GM06990 (cell line): Measurements from ENCODE around the gene EDN2.

ENCODE experiments used
- DNase-seq: peaks from one replicate; pipeline ENCODE4 v3.0.0-alpha.2; 2011; ENCODE audit not compliant: insufficient read length; ENCODE audit errors: extremely low read depth
- H3K27me3 ChIP-seq: replicated peaks from 2 replicates; pipeline ENCODE4 v1.6.0; 2011; ENCODE audit warnings: low read length; ENCODE audit not compliant: control insufficient read depth, insufficient read depth
- H3K36me3 ChIP-seq: 2 replicates; pipeline ENCODE4 v1.5.1; 2011; ENCODE audit warnings: low read length; ENCODE audit not compliant: control insufficient read depth, insufficient read depth
- H3K4me3 ChIP-seq: replicated peaks from 2 replicates; pipeline ENCODE4 v1.5.1; 2011; ENCODE audit warnings: low read depth, mild to moderate bottlenecking, control low read depth, low read length
- TF ChIP-seq, protein P1 (sequence below): IDR thresholded peaks from 2 replicates; pipeline ENCODE4 v1.5.1; 2011; ENCODE audit warnings: low read length, control low read depth, mild to moderate bottlenecking, inconsistent platforms; ENCODE audit not compliant: insufficient read depth, poor library complexity, severe bottlenecking

The EDN2 gene

DNA sequence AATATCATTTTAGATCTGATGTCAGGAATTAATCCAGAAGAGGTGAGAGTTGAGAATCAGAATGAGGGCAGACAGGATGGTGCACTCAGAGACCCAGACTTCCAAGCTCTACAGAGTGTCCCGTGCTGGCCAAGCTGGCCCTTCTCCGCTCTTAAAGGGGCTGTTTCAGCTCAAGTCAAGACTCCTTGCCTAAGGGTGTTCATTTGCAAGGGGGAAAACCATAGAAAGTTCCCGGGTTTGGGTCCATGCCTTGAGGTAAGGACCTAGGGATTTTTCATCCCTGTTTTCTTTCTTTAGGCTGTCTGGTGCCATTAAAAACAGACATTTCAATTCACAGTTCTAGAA, 47.5 kb downstream of the EDN2 start:
- TF ChIP-seq, protein P1, sequence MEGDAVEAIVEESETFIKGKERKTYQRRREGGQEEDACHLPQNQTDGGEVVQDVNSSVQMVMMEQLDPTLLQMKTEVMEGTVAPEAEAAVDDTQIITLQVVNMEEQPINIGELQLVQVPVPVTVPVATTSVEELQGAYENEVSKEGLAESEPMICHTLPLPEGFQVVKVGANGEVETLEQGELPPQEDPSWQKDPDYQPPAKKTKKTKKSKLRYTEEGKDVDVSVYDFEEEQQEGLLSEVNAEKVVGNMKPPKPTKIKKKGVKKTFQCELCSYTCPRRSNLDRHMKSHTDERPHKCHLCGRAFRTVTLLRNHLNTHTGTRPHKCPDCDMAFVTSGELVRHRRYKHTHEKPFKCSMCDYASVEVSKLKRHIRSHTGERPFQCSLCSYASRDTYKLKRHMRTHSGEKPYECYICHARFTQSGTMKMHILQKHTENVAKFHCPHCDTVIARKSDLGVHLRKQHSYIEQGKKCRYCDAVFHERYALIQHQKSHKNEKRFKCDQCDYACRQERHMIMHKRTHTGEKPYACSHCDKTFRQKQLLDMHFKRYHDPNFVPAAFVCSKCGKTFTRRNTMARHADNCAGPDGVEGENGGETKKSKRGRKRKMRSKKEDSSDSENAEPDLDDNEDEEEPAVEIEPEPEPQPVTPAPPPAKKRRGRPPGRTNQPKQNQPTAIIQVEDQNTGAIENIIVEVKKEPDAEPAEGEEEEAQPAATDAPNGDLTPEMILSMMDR = no peak
- Histone ChIP-seq H3K4me3 (no peak overlapping the region), H3K27me3 (no peaks in the 10 kb centered on the region; the same call in 1 of the 2 replicates), H3K36me3 (no peaks in the 10 kb centered on the region)
- no peak for DNase-seq

DNA sequence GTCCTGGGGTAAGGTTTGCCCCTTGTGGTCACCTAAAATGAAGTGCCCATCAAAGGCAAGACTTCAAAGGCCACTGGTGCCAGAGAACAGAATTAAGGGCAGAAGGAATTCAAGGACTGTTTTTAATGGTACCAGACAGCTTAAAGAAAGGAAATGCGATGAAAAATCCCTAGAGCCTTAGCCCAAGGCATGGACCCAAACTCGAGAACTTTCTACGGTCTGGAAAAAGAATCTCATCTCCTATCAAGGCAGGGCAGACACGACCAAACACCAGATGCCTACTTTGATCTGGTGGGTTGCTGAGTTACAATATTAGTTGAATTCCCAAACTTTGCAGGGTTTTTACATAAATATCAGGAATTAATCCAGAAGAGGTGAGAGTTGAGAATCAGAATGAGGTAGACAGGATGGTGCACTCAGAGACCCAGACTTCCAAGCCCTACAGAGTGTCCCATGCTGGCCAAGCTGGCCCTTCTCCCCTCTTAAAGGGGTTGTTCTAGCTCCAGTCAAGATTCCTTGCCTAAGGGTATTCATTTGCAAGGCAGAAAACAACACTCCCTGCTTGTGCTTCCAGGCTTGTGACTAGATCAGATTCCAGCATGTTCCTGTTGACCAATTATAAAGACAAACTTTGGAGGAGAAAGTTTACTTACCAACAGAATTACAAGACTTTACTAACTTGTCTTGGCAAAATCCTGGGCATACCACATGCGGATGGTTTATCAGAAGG, 48.0 kb downstream of the EDN2 start:
- no peak overlapping the region for H3K4me3 ChIP-seq
- no peaks in the 10 kb centered on the region; the same call in 1 of the 2 replicates for H3K27me3 ChIP-seq
- DNase-seq = no peak
- H3K36me3 ChIP-seq = no peaks in the 10 kb centered on the region
- TF ChIP-seq, protein P1 = no peak

DNA sequence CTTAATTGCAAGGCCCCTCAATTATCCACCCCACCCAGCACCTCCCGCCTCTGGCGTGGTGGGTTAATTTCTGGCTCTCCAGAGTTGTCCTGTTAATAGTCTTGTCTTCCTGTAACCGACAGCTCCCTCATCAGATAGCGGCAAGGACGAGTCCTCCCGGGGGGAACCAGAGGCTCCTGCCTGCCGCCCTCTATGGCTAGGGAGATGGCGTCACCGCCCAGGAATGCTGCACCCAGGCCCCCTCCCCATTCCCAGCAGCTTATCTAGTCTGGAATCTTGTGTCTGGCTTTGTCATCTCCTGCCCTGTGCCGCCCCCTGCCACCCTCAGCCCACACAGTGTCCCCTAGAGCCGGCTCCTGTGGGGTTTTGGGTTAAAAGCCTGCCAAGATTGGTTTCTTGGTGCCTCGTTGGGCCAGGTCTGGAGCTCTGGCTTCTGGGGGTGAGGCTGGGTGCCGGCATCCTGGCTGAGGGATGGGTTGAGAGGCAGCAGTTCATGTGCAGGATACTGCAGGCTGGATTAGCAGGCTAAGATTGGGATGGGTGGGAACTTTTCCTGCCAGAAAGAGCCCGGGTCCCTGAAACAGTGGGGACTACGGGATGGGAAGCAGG, 48.8 kb downstream of the EDN2 start:
- no peak overlapping the region for H3K4me3 ChIP-seq
- no peak for DNase-seq

GRCh38 chr1:41434748-41435449, 49.6 kb downstream of the EDN2 start:
- TF ChIP-seq, protein P1 = no peak
- Histone ChIP-seq H3K4me3 (no peak overlapping the region), H3K36me3 (no peaks in the 10 kb centered on the region), H3K27me3 (no peaks in the 10 kb centered on the region; the same call in none of the 2 replicates)
- no peak for DNase-seq

More for the DNA sequence above, 48.8 kb downstream of the EDN2 start:
- Histone ChIP-seq H3K36me3 (no peaks in the 10 kb centered on the region), H3K27me3 (no peaks in the 10 kb centered on the region; the same call in none of the 2 replicates)
- TF ChIP-seq, protein P1 = no peak

GRCh38 chr1:41434306-41434705, 50.2 kb downstream of the EDN2 start:
- no peaks in the 10 kb centered on the region; the same call in none of the 2 replicates for H3K27me3 ChIP-seq
- TF ChIP-seq, protein P1 = no peak
- no peaks in the 10 kb centered on the region for H3K36me3 ChIP-seq
- no peak for DNase-seq
- H3K4me3 ChIP-seq = no peak overlapping the region
